Aorta (tissue), 5 donors: ENCODE data around the gene ARHGEF37. TPM values are rescaled to one million over a fixed set of nuclear protein-coding genes. Genes with fewer than 3 reads are reported as not detected.

Experiments used
- ATAC-seq: fragments of 200-7000 bp; cut with Tn5 transposase; one replicate; pipeline ENCODE4 v1.9.1; 2022; ENCODE audit warnings: moderate library complexity; ENCODE audit not compliant: low FRiP score
- DNase-seq, 2 donors: peaks; one replicate each; pipeline ENCODE4 v3.0.0-alpha.2; 2020
- H3K27ac ChIP-seq, 2 donors: one replicate each; pipeline ENCODE4 v1.5.1; 2013; ENCODE audit warnings: low read length in 2 of 2, mild to moderate bottlenecking in 2 of 2, moderate library complexity in 2 of 2, control low read depth in 1 of 2, inconsistent platforms in 1 of 2, low read depth in 1 of 2
- H3K27me3 ChIP-seq, 2 donors: one replicate each; pipeline ENCODE4 v1.6.1; 2013; ENCODE audit warnings: control low read depth in 1 of 2, low read length in 1 of 2, mild to moderate bottlenecking in 1 of 2, moderate library complexity in 1 of 2; ENCODE audit not compliant: insufficient read depth in 2 of 2, control insufficient read depth in 1 of 2
- H3K36me3 ChIP-seq, 2 donors: one replicate each; pipeline ENCODE4 v1.6.1; 2013; ENCODE audit warnings: control low read depth in 1 of 2, low read length in 1 of 2, mild to moderate bottlenecking in 1 of 2; ENCODE audit not compliant: insufficient read depth in 2 of 2, control insufficient read depth in 1 of 2
- H3K4me1 ChIP-seq, 2 donors: one replicate each; pipeline ENCODE4 v1.6.1; 2013; ENCODE audit warnings: low read length in 2 of 2, control low read depth in 1 of 2, mild to moderate bottlenecking in 1 of 2, moderate library complexity in 1 of 2; ENCODE audit not compliant: insufficient read depth in 2 of 2, control insufficient read depth in 1 of 2
- H3K4me3 ChIP-seq, 2 donors: one replicate each; pipeline ENCODE4 v1.5.1; 2013; ENCODE audit warnings: low read length in 2 of 2, control low read depth in 1 of 2, mild to moderate bottlenecking in 1 of 2
- H3K9me3 ChIP-seq: one replicate; pipeline ENCODE4 v1.6.1; 2013; ENCODE audit warnings: mild to moderate bottlenecking, low read length; ENCODE audit not compliant: control insufficient read depth
- WGBS, 2 donors: extraction: QIAGEN DNeasy Blood & Tissue Kit; methylation state at CpG; one replicate each; pipeline ENCODE4 v1.1.7; 2013; 5-methylcytosine and 5-hydroxymethylcytosine counted together
- intact Hi-C, 2 donors: fragments of 100-400 bp; cut with DNase I; formaldehyde crosslinking; loops; one replicate each; pipeline versions ENCODE4 v1.14.2 to v1.15.0; 2022
- polyA plus RNA-seq, 2 donors: library from polyadenylated mRNA; stranded (reverse); fragments of 200-250 nt; gene quantifications; one replicate each; pipeline ENCODE4 v1.2.3, GENCODE V29; 2013
- total RNA-seq, 2 donors: library from RNA; stranded (reverse); fragmentation: NEBNext Ultra II Directional; extraction: Animal tissue kit (Norgen Biotek cat#: 25700); gene quantifications; one replicate each; pipeline ENCODE4 v1.2.1, GENCODE V29; 2021
- donor health status: healthy with polysubstance abuse.
- donor health status: Bipolar disorder and iron deficiency.
- donor health status: DM: no; HTN: no; CAD: no.
- donor health status: DM: no; HTN: no; CAD: no.
- donor health status: DM: yes; HTN: yes; CAD: no.

ARHGEF37 gene
- total and polyA plus RNA-seq, 4 donors: 2.7 to 18.0 (median 9.2) TPM

DNA sequence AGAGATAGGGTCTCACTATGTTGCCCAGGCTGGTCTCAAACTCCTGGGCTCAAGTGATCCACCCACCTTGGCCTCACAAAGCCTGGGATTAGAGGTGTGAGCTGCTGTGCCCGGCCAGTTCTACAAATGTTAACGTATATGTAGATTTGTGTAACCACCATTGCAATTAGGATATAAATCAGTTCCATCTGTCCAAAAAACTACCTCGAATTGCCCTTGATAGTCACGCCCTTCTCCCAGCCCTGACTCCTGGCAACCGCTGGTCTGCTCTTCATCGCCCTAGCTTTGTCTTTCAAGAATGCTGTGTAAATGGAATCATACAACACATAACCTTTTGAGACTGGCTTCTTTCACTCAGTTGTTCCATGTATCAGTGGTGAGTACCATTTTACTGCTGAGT is 102.7 kb downstream of the ARHGEF37 start:
- no peaks in the 10 kb centered on the region for H3K9me3 ChIP-seq
- no peak overlapping the region for H3K4me3 ChIP-seq
- no peaks in the 10 kb centered on the region for H3K36me3 ChIP-seq
- no peak overlapping the region for H3K27ac ChIP-seq
- DNase-seq (no peak), ATAC-seq (no peak)
- no peaks in the 10 kb centered on the region for H3K4me1 ChIP-seq
- intact Hi-C loops: no loop called here
- 82 to 84% methylated on average over 6 of the region's 6 CpGs for WGBS, 2 donors
- no peaks in the 10 kb centered on the region for H3K27me3 ChIP-seq

DNA sequence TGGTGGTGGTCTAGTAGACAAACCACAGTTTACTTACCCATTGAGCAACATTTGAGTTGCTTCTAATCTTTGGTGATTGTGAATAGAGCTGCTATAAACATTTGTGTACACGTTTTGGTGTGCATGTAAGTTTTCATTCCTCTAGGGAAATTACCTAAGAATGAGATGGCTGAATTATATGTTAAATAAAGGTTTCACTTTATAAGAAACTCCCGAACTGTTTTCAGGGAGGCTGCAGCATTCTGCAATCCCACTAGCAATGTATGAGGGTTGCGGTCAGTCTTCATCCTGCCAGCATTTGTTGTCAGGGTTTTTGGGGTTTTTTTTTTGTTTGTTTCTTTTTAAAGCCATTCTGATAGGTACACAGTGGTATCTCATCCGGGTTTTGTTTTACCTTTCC is 103.1 kb downstream of the ARHGEF37 start:
- intact Hi-C loops: no loop called here
- 65 to 67% methylated on average over 4 of the region's 4 CpGs for WGBS, 2 donors
- no peak for ATAC-seq
- Histone ChIP-seq H3K27ac (no peak overlapping the region), H3K27me3 (no peaks in the 10 kb centered on the region), H3K4me3 (no peak overlapping the region), H3K4me1 (no peaks in the 10 kb centered on the region), H3K9me3 (no peaks in the 10 kb centered on the region), H3K36me3 (no peaks in the 10 kb centered on the region)
- no peak for DNase-seq

Other genes with a start within 250 kb of the ARHGEF37 start
- gene GRPEL2, start 236.0 kb upstream of the ARHGEF37 start, total RNA-seq: 10 to 100 TPM; 11.4 to 12.9 TPM
- gene GRPEL2, start 236.0 kb upstream of the ARHGEF37 start, polyA plus RNA-seq: 1 to 10 TPM; 1.6 to 3.7 TPM
- 1 to 10 TPM; 3.1 to 9.2 TPM for gene PCYOX1L, start 223.5 kb upstream of the ARHGEF37 start, total RNA-seq
- 1 to 10 TPM; 3.1 to 5.3 TPM for gene PCYOX1L, start 223.5 kb upstream of the ARHGEF37 start, polyA plus RNA-seq
- gene IL17B, start 202.2 kb upstream of the ARHGEF37 start, total RNA-seq: 10 to 100 TPM in 1 of 2 donors, 1 to 10 TPM in 1; 2.8 to 18.0 TPM
- 1 to 10 TPM; 7.6 to 9.0 TPM for gene IL17B, start 202.2 kb upstream of the ARHGEF37 start, polyA plus RNA-seq
- 100 to 1,000 TPM; 226 to 242 TPM for gene CSNK1A1, start 30.1 kb upstream of the ARHGEF37 start, total RNA-seq
- gene CSNK1A1, start 30.1 kb upstream of the ARHGEF37 start, polyA plus RNA-seq: 100 to 1,000 TPM; 100 to 103 TPM
- gene PPARGC1B, start 148.8 kb downstream of the ARHGEF37 start, total RNA-seq: 1 to 10 TPM; 2.3 to 2.5 TPM
- gene PPARGC1B, start 148.8 kb downstream of the ARHGEF37 start, polyA plus RNA-seq: under 1 TPM; 0.05 to 0.88 TPM